Vagina (tissue), 2 donors: ENCODE results near the gene PDE4C. TPM values are rescaled to one million over a fixed set of nuclear protein-coding genes. Genes with fewer than 3 reads are reported as not detected.

Experiments used
- DNase-seq, 2 donors: peaks; one replicate each; pipeline ENCODE4 v3.0.0-alpha.2; 2017; ENCODE audit errors: extremely low spot score in 2 of 2
- H3K27ac ChIP-seq: fragments of 200-600 bp; sonication (generic); one replicate; pipeline ENCODE4 v1.5.1; 2019
- H3K27me3 ChIP-seq: fragments of 200-600 bp; sonication (generic); one replicate; pipeline ENCODE4 v1.5.1; 2019
- H3K36me3 ChIP-seq, 2 donors: fragments of 200-600 bp; sonication (generic); one replicate each; pipeline ENCODE4 v1.5.1; 2017 to 2019
- H3K4me1 ChIP-seq: fragments of 200-600 bp; sonication (generic); one replicate; pipeline ENCODE4 v1.5.1; 2019
- H3K4me3 ChIP-seq, 2 donors: fragments of 200-600 bp; sonication (generic); 1 replicate in 1 of 2; 2 replicates in 1 of 2; pipeline ENCODE4 v1.5.1; 2016 to 2019
- H3K9me3 ChIP-seq: fragments of 200-600 bp; sonication (generic); one replicate; pipeline ENCODE4 v1.5.1; 2019
- POLR2A ChIP-seq, 2 donors: fragments of 450-650 bp; IDR thresholded peaks; one replicate each; pipeline ENCODE4 v1.6.1; 2017; ENCODE audit warnings: antibody characterized with exemption in 2 of 2, mild to moderate bottlenecking in 2 of 2, moderate library complexity in 2 of 2
- POLR2AphosphoS5 ChIP-seq, 2 donors: sonication (generic); formaldehyde crosslinking; IDR thresholded peaks; one replicate each; pipeline ENCODE4 v1.9.0; 2017; ENCODE audit warnings: antibody characterized with exemption in 2 of 2, mild to moderate bottlenecking in 2 of 2, low read depth in 1 of 2; ENCODE audit not compliant: insufficient read depth in 1 of 2
- intact Hi-C: fragments of 100-400 bp; cut with DNase I; formaldehyde crosslinking; loops from one replicate; pipeline ENCODE4 v1.15.1; 2023
- total RNA-seq: library from RNA; depleted of rRNA; stranded (reverse); fragments of >200 nt; gene quantifications from one replicate; pipeline ENCODE4 v1.2.3, GENCODE V29; 2016
- TF ChIP-seq, protein P1 (sequence below), 3 experiments: fragments of 450-650 bp in 2 of 3; fragments of 200-600 bp in 1 of 3; sonication (generic) in 1 of 3; IDR thresholded peaks; one replicate each; pipeline ENCODE4 v1.5.1; 2017 to 2019; ENCODE audit warnings: antibody characterized with exemption in 3 of 3, mild to moderate bottlenecking in 2 of 3, moderate library complexity in 2 of 3

The PDE4C gene
- total RNA-seq, 1 donor from 2014 or later: 0.98 TPM

DNA sequence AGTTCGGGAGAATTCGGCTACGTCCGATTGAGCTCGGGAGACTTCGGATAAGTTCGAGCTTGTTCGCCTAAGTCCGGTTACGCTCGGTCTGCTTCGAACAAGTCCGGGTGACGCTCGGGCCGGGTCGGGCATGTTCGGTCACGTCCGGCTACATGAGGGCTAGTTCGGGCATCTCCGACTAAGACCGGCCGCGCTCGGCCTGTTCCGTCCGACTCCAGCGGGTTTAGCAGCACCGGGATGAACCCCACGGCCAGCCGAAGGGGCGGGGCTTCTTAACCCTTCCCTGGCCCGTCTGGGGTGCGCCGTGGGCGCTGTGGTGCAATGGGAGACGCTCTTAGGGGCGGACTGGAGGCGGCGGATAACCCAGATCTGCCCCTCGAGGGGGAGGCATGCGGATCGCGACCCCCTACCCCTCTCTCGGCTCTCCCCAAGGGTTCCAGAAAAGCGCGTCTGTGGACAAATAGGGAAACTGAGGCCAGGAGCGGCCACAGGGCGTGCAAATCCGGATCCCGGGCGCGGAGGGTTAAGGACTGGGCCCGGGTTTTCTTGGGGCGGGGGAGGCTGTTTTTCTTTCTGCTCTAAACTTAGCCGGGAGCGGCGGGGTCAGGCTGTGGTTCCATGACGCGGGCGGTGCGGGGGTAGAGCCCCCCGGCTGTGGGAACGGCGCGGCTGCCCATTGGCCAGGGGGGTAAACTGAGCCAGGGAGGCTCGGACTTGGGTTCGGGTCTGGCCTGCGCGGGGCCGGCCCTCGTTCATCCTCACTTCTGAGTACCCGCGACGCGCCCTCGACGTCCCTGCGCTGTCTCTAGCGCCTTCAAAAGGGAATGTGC is 1.5 kb downstream of the PDE4C start:
- H3K9me3 ChIP-seq: no peaks in the 10 kb centered on the region
- peaks cover 30% of the 10 kb centered on the region for H3K4me1 ChIP-seq
- peak overlapping the region; percentile 22 for H3K27ac ChIP-seq
- H3K36me3 ChIP-seq: no peaks in the 10 kb centered on the region
- DNase-seq: peak in 1 of 2 donors; percentile 96
- TF ChIP-seq POLR2A (IDR thresholded peaks at IDR 0.05) (no peak), POLR2AphosphoS5 (IDR thresholded peaks at IDR 0.05; ENCODE audit: insufficient read depth in 1 of 2, low read depth in 1 of 2) (peak; percentile 26 to 67)
- H3K27me3 ChIP-seq: no peaks in the 10 kb centered on the region
- intact Hi-C loops: no loop called here
- H3K4me3 ChIP-seq: peak overlapping the region; percentile 30 to 42

DNA sequence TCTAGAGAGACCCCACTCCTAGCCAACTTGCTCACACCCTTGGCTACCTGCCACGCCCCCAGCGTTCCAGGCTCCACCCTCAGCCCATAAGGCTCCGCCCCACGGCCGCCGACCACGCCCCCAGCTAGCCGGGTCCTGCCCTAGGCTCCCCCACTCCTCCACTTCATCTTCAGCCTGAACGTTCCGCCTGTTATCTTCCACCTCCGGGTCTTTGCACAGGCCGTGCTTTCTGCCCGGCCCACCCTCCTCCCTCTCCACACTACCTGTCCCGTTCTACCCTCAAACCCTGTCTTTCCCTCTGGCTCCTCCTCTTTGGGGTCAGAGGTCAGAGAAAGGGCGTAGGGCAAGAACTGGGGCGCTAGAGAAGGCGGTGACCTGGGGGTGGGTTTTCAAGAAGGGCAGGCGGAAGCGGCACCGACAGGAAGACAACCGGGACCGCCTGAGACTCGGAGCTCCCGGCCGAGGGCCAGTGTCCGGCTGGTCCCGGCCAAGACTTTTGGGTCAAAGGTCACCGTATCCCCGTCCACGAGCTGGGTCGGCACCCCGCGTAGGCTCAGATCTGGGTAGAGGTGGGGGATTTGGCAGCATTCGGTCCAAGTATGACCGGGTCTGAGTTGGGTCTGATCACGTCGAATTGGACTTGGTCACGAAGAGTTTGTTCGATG is 2.2 kb downstream of the PDE4C start:
- no peaks in the 10 kb centered on the region for H3K27me3 ChIP-seq
- H3K4me3 ChIP-seq: peak overlapping the region; percentile 30 to 42
- TF ChIP-seq, protein P1, sequence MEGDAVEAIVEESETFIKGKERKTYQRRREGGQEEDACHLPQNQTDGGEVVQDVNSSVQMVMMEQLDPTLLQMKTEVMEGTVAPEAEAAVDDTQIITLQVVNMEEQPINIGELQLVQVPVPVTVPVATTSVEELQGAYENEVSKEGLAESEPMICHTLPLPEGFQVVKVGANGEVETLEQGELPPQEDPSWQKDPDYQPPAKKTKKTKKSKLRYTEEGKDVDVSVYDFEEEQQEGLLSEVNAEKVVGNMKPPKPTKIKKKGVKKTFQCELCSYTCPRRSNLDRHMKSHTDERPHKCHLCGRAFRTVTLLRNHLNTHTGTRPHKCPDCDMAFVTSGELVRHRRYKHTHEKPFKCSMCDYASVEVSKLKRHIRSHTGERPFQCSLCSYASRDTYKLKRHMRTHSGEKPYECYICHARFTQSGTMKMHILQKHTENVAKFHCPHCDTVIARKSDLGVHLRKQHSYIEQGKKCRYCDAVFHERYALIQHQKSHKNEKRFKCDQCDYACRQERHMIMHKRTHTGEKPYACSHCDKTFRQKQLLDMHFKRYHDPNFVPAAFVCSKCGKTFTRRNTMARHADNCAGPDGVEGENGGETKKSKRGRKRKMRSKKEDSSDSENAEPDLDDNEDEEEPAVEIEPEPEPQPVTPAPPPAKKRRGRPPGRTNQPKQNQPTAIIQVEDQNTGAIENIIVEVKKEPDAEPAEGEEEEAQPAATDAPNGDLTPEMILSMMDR (IDR thresholded peaks at IDR 0.05): no peak
- TF ChIP-seq POLR2AphosphoS5 (IDR thresholded peaks at IDR 0.05; ENCODE audit: insufficient read depth in 1 of 2, low read depth in 1 of 2): no peak
- TF ChIP-seq POLR2A (IDR thresholded peaks at IDR 0.05): no peak
- DNase-seq: no peak
- H3K27ac ChIP-seq: no peak overlapping the region
- intact Hi-C loops: no loop called here
- no peaks in the 10 kb centered on the region for H3K36me3 ChIP-seq
- peaks cover 30% of the 10 kb centered on the region for H3K4me1 ChIP-seq
- H3K9me3 ChIP-seq: no peaks in the 10 kb centered on the region

DNA sequence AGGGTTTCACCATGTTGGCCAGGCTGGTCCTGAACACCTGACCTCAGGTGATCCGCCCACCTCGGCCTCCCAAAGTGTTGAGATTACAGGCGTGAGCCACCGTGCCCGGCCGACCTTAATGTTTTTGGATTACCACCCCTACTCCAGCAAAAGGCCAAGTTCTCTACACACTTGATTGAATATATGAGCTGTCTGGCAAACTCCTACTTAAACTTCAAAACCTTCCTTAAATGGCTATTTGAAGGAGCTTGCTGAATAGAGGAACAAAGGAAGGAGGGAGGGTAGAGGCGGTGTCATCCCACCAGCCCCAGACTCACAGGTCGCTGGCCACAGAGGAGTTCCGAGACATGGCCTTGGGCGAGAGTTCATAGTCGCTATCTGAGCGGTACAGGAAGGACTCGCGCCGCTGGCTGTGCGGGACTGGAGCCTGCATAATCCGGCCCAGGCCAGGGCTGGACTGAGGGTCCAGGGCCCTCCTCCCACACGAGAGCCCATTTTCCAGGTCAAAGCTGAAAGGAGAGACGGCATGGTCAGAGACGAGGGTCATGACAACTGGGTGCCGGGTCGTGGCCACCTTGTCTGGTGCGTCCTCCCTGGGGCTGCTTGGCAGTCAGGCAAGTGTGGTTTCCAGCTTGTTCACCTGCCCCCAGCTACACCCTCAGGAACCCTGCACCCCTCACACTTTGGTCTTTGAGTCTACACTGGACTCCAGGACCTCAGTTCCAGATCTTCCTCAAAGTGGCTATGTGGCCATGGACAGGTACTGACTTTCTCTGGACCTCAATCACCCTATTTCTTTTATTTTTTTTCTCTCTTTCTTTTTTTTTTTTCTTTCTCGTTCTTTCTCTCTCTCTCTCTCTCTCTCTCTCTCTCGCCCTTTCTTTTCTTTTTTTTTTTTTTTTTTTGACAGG is 4.2 kb downstream of the PDE4C start:
- Histone ChIP-seq H3K4me3 (no peak overlapping the region), H3K9me3 (no peaks in the 10 kb centered on the region), H3K4me1 (peaks cover 30% of the 10 kb centered on the region), H3K27me3 (no peaks in the 10 kb centered on the region), H3K27ac (no peak overlapping the region), H3K36me3 (no peaks in the 10 kb centered on the region)
- no peak for TF ChIP-seq POLR2AphosphoS5 (IDR thresholded peaks at IDR 0.05; ENCODE audit: insufficient read depth in 1 of 2, low read depth in 1 of 2)
- no peak for TF ChIP-seq POLR2A (IDR thresholded peaks at IDR 0.05)
- TF ChIP-seq, protein P1 (IDR thresholded peaks at IDR 0.05): no peak
- intact Hi-C loops: no loop called here
- no peak for DNase-seq

DNA sequence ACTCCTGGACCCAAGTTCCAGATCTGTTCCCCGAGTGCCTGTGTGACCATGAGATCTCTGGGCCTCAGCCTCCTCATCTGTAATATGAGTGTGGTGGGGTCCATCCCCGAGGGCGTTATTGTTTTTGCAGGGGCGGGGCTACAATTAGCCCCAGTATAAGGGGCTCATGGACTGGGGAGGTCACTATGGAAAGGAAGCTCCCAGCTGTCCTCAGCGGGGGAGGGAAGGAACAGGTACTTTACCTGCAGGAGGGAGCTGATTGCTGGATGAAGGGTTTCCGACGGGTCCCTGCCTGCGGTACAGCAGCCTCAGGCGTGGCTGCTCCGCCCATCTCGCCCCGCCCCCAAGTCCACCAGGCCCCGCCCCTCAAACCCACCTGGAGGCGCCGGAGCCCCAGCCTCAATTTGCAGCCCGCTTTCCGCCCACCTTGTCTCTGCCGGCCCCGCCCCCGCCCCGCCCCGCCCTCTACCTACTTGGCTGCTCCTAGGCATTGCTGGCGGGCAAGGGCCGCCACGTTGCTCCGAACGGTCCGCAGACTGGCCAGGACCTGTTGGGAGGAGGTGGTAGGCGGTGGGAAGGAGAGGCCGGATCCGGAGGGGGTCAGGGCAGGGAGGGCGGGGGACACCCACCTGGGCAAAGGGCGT is 5.5 kb downstream of the PDE4C start:
- TF ChIP-seq POLR2A (IDR thresholded peaks at IDR 0.05): no peak
- TF ChIP-seq POLR2AphosphoS5 (IDR thresholded peaks at IDR 0.05; ENCODE audit: insufficient read depth in 1 of 2, low read depth in 1 of 2): no peak
- TF ChIP-seq, protein P1 (IDR thresholded peaks at IDR 0.05): no peak
- Histone ChIP-seq H3K36me3 (no peaks in the 10 kb centered on the region), H3K27me3 (no peaks in the 10 kb centered on the region), H3K4me1 (peaks cover 23% of the 10 kb centered on the region), H3K9me3 (no peaks in the 10 kb centered on the region), H3K4me3 (no peak overlapping the region), H3K27ac (no peak overlapping the region)
- intact Hi-C loops: no loop called here
- DNase-seq: no peak
